Prostate gland (tissue), 2 donors: ENCODE data around the gene ZNF213. TPM values are rescaled to one million over a fixed set of nuclear protein-coding genes. Genes with fewer than 3 reads are reported as not detected.

ENCODE experiments used
- DNase-seq: peaks from one replicate; pipeline ENCODE4 v3.0.0-alpha.2; 2019; ENCODE audit warnings: low spot score
- H3K27ac ChIP-seq, 2 donors: fragments of 200-600 bp; sonication (generic); 2 replicates each; pipeline ENCODE4 v1.5.1; 2017 to 2019
- H3K27me3 ChIP-seq: fragments of 200-600 bp; sonication (generic); replicated peaks from 2 replicates; pipeline ENCODE4 v1.5.1; 2019; ENCODE audit not compliant: insufficient read depth
- H3K36me3 ChIP-seq, 2 donors: fragments of 200-600 bp; sonication (generic); 1 replicate in 1 of 2; 2 replicates in 1 of 2; pipeline versions ENCODE4 v1.5.1 to v1.8.1; 2017 to 2019
- H3K4me1 ChIP-seq: fragments of 200-600 bp; sonication (generic); replicated peaks from 2 replicates; pipeline ENCODE4 v1.5.1; 2019
- H3K4me3 ChIP-seq, 2 donors: fragments of 200-600 bp; sonication (generic); 2 replicates each; pipeline ENCODE4 v1.5.1; 2017 to 2019
- H3K9me3 ChIP-seq: fragments of 200-600 bp; sonication (generic); 2 replicates; pipeline ENCODE4 v1.5.1; 2017
- POLR2A ChIP-seq: fragments of 450-650 bp; IDR thresholded peaks from one replicate; pipeline ENCODE4 v1.6.1; 2016; ENCODE audit warnings: antibody characterized with exemption, mild to moderate bottlenecking
- POLR2AphosphoS5 ChIP-seq: sonication (generic); formaldehyde crosslinking; IDR thresholded peaks from one replicate; pipeline ENCODE4 v1.6.1; 2017; ENCODE audit warnings: antibody characterized with exemption
- WGBS: methylation state at CpG from one replicate; pipeline ENCODE4 v1.1.5; 2018; 5-methylcytosine and 5-hydroxymethylcytosine counted together
- intact Hi-C: fragments of 100-400 bp; cut with DNase I; formaldehyde crosslinking; loops from one replicate; pipeline ENCODE4 v1.14.2; 2022
- total RNA-seq, 2 donors: library from RNA; depleted of rRNA; stranded (reverse); fragments of >200 nt; gene quantifications; one replicate each; pipeline ENCODE4 v1.1.0, GENCODE V29; 2016
- TF ChIP-seq, protein P1 (sequence below), 4 experiments: fragments of 200-600 bp in 2 of 4; fragments of 450-650 bp in 2 of 4; sonication (generic) in 2 of 4; IDR thresholded peaks; 1 replicate in 3 of 4; 2 replicates in 1 of 4; pipeline ENCODE4 v1.5.1; 2016 to 2019; ENCODE audit warnings: antibody characterized with exemption in 4 of 4, mild to moderate bottlenecking in 2 of 4, moderate library complexity in 2 of 4

Gene ZNF213
- total RNA-seq, 2 donors from 2014 or later = 18.4 to 28.1 TPM

DNA sequence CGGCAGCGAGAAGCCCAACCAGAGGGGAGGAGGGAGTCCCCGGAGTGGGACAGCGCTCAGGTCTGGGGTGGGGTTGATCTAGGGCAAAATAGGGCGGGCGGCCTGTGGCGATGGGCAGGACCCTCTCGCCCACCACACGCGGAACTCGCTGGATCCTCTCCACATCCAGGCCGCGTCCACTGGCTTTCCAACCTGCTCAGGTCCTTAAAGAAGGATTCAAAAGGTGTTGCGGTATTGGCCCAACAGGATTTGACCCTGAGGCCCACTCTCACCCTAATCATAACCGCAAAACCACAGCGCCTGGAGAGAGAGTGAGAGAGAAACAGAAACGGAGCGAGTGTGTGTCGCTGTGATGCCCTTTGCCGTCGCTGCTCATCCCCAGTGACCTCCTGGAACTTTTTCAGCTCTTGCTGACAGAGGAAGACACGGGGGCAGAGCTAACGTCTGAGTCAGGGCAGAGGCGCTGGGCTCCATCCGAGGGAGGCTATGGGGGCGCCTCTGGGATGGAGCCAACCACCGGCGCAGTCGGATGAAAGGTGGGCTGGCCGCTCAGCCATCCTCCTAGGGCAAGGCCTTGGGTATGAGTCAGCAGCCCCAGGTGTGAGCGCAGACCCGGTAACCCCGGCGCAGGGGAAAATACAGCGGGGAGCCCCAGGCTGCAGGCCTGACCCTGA, 36.5 kb downstream of the ZNF213 start:
- Histone ChIP-seq H3K27ac (no peak overlapping the region), H3K4me1 (peaks cover 6% of the 10 kb centered on the region), H3K4me3 (no peak overlapping the region), H3K9me3 (no peaks in the 10 kb centered on the region), H3K27me3 (peaks cover 29% of the 10 kb centered on the region), H3K36me3 (no peaks in the 10 kb centered on the region)
- no peak for DNase-seq
- TF ChIP-seq, protein P1, sequence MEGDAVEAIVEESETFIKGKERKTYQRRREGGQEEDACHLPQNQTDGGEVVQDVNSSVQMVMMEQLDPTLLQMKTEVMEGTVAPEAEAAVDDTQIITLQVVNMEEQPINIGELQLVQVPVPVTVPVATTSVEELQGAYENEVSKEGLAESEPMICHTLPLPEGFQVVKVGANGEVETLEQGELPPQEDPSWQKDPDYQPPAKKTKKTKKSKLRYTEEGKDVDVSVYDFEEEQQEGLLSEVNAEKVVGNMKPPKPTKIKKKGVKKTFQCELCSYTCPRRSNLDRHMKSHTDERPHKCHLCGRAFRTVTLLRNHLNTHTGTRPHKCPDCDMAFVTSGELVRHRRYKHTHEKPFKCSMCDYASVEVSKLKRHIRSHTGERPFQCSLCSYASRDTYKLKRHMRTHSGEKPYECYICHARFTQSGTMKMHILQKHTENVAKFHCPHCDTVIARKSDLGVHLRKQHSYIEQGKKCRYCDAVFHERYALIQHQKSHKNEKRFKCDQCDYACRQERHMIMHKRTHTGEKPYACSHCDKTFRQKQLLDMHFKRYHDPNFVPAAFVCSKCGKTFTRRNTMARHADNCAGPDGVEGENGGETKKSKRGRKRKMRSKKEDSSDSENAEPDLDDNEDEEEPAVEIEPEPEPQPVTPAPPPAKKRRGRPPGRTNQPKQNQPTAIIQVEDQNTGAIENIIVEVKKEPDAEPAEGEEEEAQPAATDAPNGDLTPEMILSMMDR (IDR thresholded peaks at IDR 0.05) = no peak
- TF ChIP-seq POLR2AphosphoS5 = no peak
- no peak for TF ChIP-seq POLR2A
- 13% methylated on average over 35 of the region's 35 CpGs for WGBS
- intact Hi-C loops = no loop called here

- TF ChIP-seq, protein P1 (IDR thresholded peaks at IDR 0.05) = no peak
- no peak for TF ChIP-seq POLR2A
- Histone ChIP-seq H3K4me1 (peaks cover 6% of the 10 kb centered on the region), H3K27ac (no peak overlapping the region), H3K4me3 (no peak overlapping the region), H3K36me3 (no peaks in the 10 kb centered on the region), H3K27me3 (peaks cover 29% of the 10 kb centered on the region), H3K9me3 (no peaks in the 10 kb centered on the region)
- intact Hi-C loops = no loop called here
- WGBS = 14% methylated on average over 40 of the region's 41 CpGs
- DNase-seq = no peak
Measured at GRCh38 chr16:3171855-3172593, 37.2 kb downstream of the ZNF213 start.

DNA sequence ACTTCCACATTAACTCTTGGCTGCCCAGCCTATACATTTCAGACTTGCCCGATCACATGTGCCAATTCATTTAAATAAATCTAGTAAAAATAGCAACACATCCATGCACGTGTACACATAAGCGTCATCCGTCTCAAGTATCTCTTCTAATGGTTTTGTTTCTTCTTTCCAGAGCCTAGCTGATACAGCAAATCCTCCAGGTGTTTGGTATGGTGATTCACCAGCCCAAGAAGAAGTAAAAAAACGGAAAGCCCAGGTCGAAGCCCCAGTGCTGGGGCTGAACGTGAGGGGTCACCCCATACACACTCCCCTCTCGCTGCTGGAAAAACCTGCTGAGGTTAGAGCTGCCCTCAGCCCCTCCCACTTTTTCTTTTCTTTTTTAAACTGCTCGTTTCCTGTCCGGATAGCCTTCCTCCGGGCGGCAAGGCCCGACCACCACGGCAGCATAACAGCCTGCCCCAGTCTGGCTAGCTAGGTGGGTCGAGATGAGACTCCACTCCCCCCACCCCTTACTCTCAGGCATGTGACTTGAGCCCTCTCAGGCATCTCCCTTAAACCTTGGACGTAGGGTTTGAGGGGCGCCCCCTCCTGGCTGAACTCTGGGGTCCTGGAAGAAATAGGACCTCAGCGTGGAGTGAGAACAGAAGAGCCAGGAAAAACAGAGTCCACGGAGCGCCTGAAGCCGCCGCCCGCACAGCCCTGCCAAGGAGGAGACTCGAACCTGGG, 39.2 kb downstream of the ZNF213 start:
- intact Hi-C loops = no loop called here
- Histone ChIP-seq H3K4me3 (no peak overlapping the region), H3K27me3 (peaks cover 27% of the 10 kb centered on the region), H3K9me3 (no peaks in the 10 kb centered on the region), H3K27ac (no peak overlapping the region), H3K4me1 (peaks cover 6% of the 10 kb centered on the region), H3K36me3 (no peaks in the 10 kb centered on the region)
- no peak for TF ChIP-seq POLR2A
- TF ChIP-seq POLR2AphosphoS5 = no peak
- TF ChIP-seq, protein P1 (IDR thresholded peaks at IDR 0.05) = no peak
- 5% methylated on average over 24 of the region's 24 CpGs for WGBS
- DNase-seq = no peak

- peaks cover 28% of the 10 kb centered on the region for H3K27me3 ChIP-seq
- no peak overlapping the region for H3K4me3 ChIP-seq
- peaks cover 6% of the 10 kb centered on the region for H3K4me1 ChIP-seq
- H3K36me3 ChIP-seq = no peaks in the 10 kb centered on the region
- H3K9me3 ChIP-seq = no peaks in the 10 kb centered on the region
- WGBS = 22% methylated on average over 28 of the region's 28 CpGs
- TF ChIP-seq, protein P1 (IDR thresholded peaks at IDR 0.05) = no peak
- TF ChIP-seq POLR2A = no peak
- TF ChIP-seq POLR2AphosphoS5 = no peak
- no peak overlapping the region for H3K27ac ChIP-seq
- intact Hi-C loops = no loop called here
- no peak for DNase-seq
Measured at GRCh38 chr16:3174618-3175148, 39.9 kb downstream of the ZNF213 start.
